LNCaP clone FGC (cell line): ENCODE measurements around the gene TSPAN17.

Experiments used
- DNase-seq: peaks from one replicate; pipeline ENCODE4 v3.0.0-alpha.2; 2011; ENCODE audit warnings: low read depth
- H3K4me3 ChIP-seq: 2 replicates; pipeline ENCODE4 v1.5.1; 2011; ENCODE audit warnings: mild to moderate bottlenecking, low read depth, low read length, control low read depth
- TF ChIP-seq, protein P1 (sequence below): IDR thresholded peaks from 2 replicates; pipeline ENCODE4 v1.5.1; 2012; ENCODE audit warnings: mild to moderate bottlenecking; ENCODE audit not compliant: control insufficient read depth, insufficient read depth; ENCODE audit errors: extremely low read depth

Gene TSPAN17

DNA sequence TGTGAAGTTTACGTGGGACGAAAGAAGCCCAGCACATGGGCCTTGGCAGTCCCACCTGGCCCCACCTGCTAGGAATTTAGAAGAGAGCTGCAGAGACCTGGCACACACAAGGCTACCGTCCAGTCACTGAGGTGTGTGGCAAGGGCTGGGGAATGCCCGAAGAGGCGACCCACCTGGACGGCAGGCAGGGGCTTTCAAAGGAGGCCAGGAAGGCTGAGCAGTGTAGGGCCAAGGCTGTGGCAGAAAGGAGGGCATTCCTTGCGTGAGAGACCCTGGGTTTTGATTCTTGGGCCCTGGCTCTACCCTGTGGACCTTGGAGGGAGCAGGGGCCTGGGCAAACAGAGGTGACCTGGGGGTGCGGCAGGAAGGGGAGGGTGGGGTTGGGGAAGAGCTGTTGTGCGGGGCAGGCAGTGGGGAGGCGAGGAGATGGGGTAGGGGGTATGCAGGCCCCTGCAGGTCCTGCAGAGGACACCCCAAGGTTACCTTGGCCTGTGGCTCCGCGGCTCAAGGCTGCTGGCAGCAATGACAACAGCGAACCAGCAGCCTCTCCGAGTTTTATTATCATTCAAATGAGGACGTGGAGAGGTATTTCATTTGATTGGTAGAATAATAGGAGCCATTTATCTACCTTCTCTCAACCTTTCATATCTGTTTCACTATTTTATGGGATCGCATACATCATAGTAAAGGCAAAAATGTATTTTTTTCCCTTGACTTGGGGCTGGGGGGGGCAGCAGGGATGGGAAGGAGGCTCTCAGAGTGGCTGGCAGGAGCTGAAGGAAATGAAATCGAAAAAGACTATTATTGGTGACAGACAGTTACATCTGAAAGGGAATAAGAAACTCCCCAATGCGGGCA is 24.8 kb downstream of the TSPAN17 start:
- no peak for DNase-seq
- TF ChIP-seq, protein P1, sequence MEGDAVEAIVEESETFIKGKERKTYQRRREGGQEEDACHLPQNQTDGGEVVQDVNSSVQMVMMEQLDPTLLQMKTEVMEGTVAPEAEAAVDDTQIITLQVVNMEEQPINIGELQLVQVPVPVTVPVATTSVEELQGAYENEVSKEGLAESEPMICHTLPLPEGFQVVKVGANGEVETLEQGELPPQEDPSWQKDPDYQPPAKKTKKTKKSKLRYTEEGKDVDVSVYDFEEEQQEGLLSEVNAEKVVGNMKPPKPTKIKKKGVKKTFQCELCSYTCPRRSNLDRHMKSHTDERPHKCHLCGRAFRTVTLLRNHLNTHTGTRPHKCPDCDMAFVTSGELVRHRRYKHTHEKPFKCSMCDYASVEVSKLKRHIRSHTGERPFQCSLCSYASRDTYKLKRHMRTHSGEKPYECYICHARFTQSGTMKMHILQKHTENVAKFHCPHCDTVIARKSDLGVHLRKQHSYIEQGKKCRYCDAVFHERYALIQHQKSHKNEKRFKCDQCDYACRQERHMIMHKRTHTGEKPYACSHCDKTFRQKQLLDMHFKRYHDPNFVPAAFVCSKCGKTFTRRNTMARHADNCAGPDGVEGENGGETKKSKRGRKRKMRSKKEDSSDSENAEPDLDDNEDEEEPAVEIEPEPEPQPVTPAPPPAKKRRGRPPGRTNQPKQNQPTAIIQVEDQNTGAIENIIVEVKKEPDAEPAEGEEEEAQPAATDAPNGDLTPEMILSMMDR, result no peak
- no peak overlapping the region for H3K4me3 ChIP-seq

DNA sequence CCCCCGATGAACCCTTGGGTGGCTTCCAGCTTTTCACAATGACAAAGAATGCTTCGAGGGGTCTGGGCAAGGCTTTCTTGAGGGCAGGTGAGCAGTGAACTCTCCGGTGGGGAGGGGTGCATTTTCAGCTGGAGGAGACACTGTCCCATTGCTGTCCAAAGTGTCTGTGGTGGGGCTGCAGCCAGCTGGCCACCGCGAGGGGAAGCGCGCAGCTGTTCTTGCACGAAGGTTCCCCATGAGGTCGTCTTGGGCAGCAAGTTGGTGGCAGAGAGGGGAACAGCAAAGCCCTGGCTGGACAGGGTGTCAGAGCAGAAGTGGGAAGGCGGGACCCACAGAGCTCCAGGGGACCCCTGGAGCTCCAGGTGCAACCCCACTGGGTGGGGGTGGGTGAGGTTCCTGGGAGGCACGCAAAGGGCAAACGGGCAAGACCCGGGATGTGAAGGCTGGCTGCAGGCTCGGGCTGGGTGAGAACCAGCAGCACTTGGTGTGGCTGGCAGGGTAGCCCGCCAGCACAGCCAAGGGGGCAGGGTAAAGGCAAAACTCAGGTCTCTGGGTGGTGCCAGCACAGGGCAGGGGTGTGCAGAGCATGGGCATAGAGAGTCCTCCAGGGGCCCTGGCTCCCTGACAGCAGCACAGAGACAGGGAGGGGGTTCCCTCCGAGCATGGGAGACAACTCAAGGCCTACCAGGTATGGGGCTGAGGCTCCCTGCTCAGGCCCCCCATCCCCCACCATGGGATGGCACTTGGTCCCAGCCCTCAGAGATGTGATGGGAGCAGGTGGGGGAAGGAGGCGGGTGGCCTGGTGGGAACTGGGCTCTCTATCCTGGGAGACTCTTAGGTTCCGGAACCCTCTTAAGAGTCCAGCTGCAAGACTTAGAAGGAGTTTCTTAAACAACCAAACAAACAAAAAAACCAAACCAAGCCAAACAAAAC is 26.6 kb downstream of the TSPAN17 start:
- TF ChIP-seq, protein P1, result no peak
- DNase-seq, result no peak
- H3K4me3 ChIP-seq, result no peak overlapping the region

DNA sequence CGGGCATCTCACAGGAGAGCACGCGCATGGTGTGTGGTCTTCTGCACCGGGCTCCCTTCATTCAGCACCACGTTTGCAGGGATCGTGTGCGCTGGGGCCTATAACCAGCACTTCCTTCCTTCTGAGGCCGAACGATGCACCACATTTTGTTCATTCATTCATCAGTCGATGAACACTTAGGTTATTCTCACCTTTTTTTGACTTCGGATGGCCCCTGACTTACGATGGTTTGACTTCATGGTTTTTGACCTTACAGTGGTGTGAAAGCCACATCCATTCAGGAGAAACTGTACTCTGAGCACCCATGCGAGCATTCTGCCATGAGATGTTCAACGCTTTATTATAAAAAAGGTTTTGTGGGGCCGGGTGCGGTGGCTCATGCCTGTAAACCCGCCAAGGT is 27.5 kb downstream of the TSPAN17 start:
- DNase-seq, result no peak
- TF ChIP-seq, protein P1, result no peak
- H3K4me3 ChIP-seq, result no peak overlapping the region

- DNase-seq, result no peak
- TF ChIP-seq, protein P1, result peak; percentile 29; the same call in 1 of the 2 replicates
- no peak overlapping the region for H3K4me3 ChIP-seq
These were observed 28.5 kb downstream of the TSPAN17 start for GRCh38 chr5:176675676-176676360.

DNA sequence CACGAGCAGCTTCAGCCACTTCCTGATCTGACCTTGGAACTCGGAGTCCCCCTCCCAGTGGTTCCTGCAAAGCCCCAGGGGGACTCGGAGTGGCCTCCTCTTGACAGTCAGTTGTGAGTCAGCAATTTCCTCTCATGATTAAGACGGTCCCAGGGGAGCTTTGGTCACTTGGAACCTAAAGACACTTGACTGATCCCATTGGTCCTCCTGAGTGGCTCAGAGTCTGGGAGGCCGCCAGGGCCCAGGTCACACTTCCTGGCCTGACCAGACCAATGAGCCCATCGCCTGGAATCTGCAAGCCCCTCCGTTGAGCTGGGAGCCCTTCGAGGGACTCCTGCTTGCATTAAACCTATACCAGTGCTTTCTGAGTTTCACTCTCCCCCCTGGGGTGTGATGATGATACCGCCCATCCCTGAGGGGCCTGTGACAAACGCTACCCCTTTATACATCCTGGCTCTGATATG is 29.1 kb downstream of the TSPAN17 start:
- DNase-seq, result no peak
- H3K4me3 ChIP-seq, result no peak overlapping the region
- TF ChIP-seq, protein P1, result no peak

- TF ChIP-seq, protein P1, result no peak
- H3K4me3 ChIP-seq, result no peak overlapping the region
These were observed 30.1 kb downstream of the TSPAN17 start for GRCh38 chr5:176677209-176677939.

More at GRCh38 chr5:176677209-176677939, 30.1 kb downstream of the TSPAN17 start:
- DNase-seq, result no peak
